H54 (cell line): Measurements from ENCODE around the gene CCDC78.
A peak's percentile ranks its signal among the peaks of the same experiment; 100 is the strongest.

Experiments
- DNase-seq: peaks from one replicate; pipeline ENCODE4 v3.0.0; 2011; ENCODE audit warnings: low spot score, mixed read lengths; ENCODE audit not compliant: insufficient read length
- FAIRE-seq: peaks from 3 replicates; lab custom pipeline; 2011; peaks lifted over from hg19 to GRCh38; lab: Jason Lieb, UNC
- POLR2A ChIP-seq: IDR thresholded peaks from 2 replicates; pipeline ENCODE4 v1.6.1; 2011; ENCODE audit warnings: low read depth, mild to moderate bottlenecking, low read length

The CCDC78 gene

GRCh38 chr16:736936-737481 lies 10.8 kb upstream of the CCDC78 start:
- FAIRE-seq: no peak
- DNase-seq: no peak
- no peak for TF ChIP-seq POLR2A

GRCh38 chr16:735982-736453 lies 9.8 kb upstream of the CCDC78 start:
- DNase-seq: no peak
- FAIRE-seq: no peak
- TF ChIP-seq POLR2A: no peak

- DNase-seq: no peak
- TF ChIP-seq POLR2A: no peak
- no peak for FAIRE-seq
Measured at GRCh38 chr16:734981-735881, 9.0 kb upstream of the CCDC78 start.

- FAIRE-seq (no peak), DNase-seq (no peak)
- TF ChIP-seq POLR2A: no peak
Measured at GRCh38 chr16:734208-734980, 8.2 kb upstream of the CCDC78 start.

- FAIRE-seq (no peak), DNase-seq (no peak)
- no peak for TF ChIP-seq POLR2A
Measured at GRCh38 chr16:733382-734207, 7.4 kb upstream of the CCDC78 start.

- TF ChIP-seq POLR2A: no peak
- FAIRE-seq (no peak), DNase-seq (no peak)
Measured at GRCh38 chr16:732936-733335, 6.7 kb upstream of the CCDC78 start.

- DNase-seq (no peak), FAIRE-seq (no peak)
- TF ChIP-seq POLR2A: no peak
Measured at GRCh38 chr16:732332-732731, 6.1 kb upstream of the CCDC78 start.

GRCh38 chr16:730666-731509 lies 4.6 kb upstream of the CCDC78 start:
- TF ChIP-seq POLR2A: no peak
- DNase-seq: no peak
- FAIRE-seq: no peak

GRCh38 chr16:729768-730665 lies 3.8 kb upstream of the CCDC78 start:
- no peak for TF ChIP-seq POLR2A
- no peak for DNase-seq
- no peak for FAIRE-seq

GRCh38 chr16:728890-729744 lies 2.9 kb upstream of the CCDC78 start:
- DNase-seq (no peak), FAIRE-seq (no peak)
- no peak for TF ChIP-seq POLR2A

GRCh38 chr16:728131-728889 lies 2.1 kb upstream of the CCDC78 start:
- TF ChIP-seq POLR2A: 0 out of 2 replicates have a peak, but pooled peaks have one; percentile 28
- DNase-seq: peak; percentile 95
- no peak for FAIRE-seq
